CD4-positive, alpha-beta T cell treated with Interleukin-15 for 4 hours (primary cell): ENCODE results near the gene P4HA3.
A peak's percentile ranks its signal among the peaks of the same experiment; 100 is the strongest.

Experiments
- DNase-seq: peaks from one replicate; pipeline ENCODE4 v3.0.0-alpha.2; 2020; ENCODE audit warnings: low spot score

The P4HA3 gene

GRCh38 chr11:74262725-74263124 lies 48.7 kb downstream of the P4HA3 start:
- no peak for DNase-seq

- no peak for DNase-seq
Measured at GRCh38 chr11:74257959-74258553, 53.4 kb downstream of the P4HA3 start.

GRCh38 chr11:74256378-74257133 lies 54.9 kb downstream of the P4HA3 start:
- DNase-seq, result no peak

- peak; percentile 63 for DNase-seq
Measured at GRCh38 chr11:74255741-74256375, 55.6 kb downstream of the P4HA3 start.

- DNase-seq, result no peak
Measured at GRCh38 chr11:74253361-74253760, 58.1 kb downstream of the P4HA3 start.

- no peak for DNase-seq
Measured at GRCh38 chr11:74249496-74249895, 61.9 kb downstream of the P4HA3 start.

- DNase-seq, result no peak
Measured at GRCh38 chr11:74248469-74248868, 63.0 kb downstream of the P4HA3 start.

- no peak for DNase-seq
Measured at GRCh38 chr11:74238243-74238642, 73.2 kb downstream of the P4HA3 start.

GRCh38 chr11:74237541-74237940 lies 73.9 kb downstream of the P4HA3 start:
- DNase-seq, result no peak

GRCh38 chr11:74235121-74235520 lies 76.3 kb downstream of the P4HA3 start:
- DNase-seq, result no peak

- no peak for DNase-seq
Measured at GRCh38 chr11:74233683-74234082, 77.8 kb downstream of the P4HA3 start.

GRCh38 chr11:74232311-74232950 lies 79.0 kb downstream of the P4HA3 start:
- peak; percentile 17 for DNase-seq

GRCh38 chr11:74226907-74227306 lies 84.5 kb downstream of the P4HA3 start:
- DNase-seq, result no peak

- no peak for DNase-seq
Measured at GRCh38 chr11:74225565-74225964, 85.9 kb downstream of the P4HA3 start.

- no peak for DNase-seq
Measured at GRCh38 chr11:74221816-74222215, 89.6 kb downstream of the P4HA3 start.

- DNase-seq, result no peak
Measured at GRCh38 chr11:74220376-74220775, 91.1 kb downstream of the P4HA3 start.
